MCF 10A (cell line): ENCODE results near the gene KRTAP4-9. TPM values are rescaled to one million over a fixed set of nuclear protein-coding genes. Genes with fewer than 3 reads are reported as not detected.
"Not testable (repeated sequence)": the region's sequence is repeated elsewhere in the genome, so short reads cannot be mapped to it uniquely, and the experiment has no call there.

Experiments used
- BruUV-seq: library from RNA; stranded (reverse); fragments of 400-500 nt; replicated peaks from 2 replicates; lab custom pipeline; 2021; lab: Mats Ljungman, UMichigan
- CTCF ChIA-PET: fragments of 300-600 bp; sonication (Branson Sonifier 250); formaldehyde crosslinking; extraction: SDS; loops from one replicate; lab custom pipeline; 2021; ENCODE audit warnings: antibody characterized with exemption, inconsistent platforms; lab: Yijun Ruan, JAX
- POLR2A ChIA-PET: fragments of 300-600, 350-650 bp; sonication (Branson Sonifier 250); formaldehyde crosslinking; extraction: SDS; loops from one replicate; lab custom pipeline; 2020; ENCODE audit warnings: antibody characterized with exemption, inconsistent platforms; lab: Yijun Ruan, JAX
- DNase-seq: peaks from one replicate; pipeline ENCODE4 v3.0.0-alpha.2; 2018; ENCODE audit not compliant: unreplicated experiment
- H3K27ac Mint-ChIP-seq: one replicate; pipeline ENCODE4 v1.8.0; 2022; ENCODE audit warnings: mild to moderate bottlenecking, low read depth, mixed read lengths; ENCODE audit not compliant: unreplicated experiment
- H3K27me3 Mint-ChIP-seq: one replicate; pipeline ENCODE4 v1.8.0; 2022; ENCODE audit warnings: mixed read lengths; ENCODE audit not compliant: insufficient read depth, unreplicated experiment
- H3K36me3 Mint-ChIP-seq: one replicate; pipeline ENCODE4 v1.8.0; 2022; ENCODE audit warnings: mild to moderate bottlenecking, moderate library complexity, mixed read lengths; ENCODE audit not compliant: insufficient read depth, unreplicated experiment
- H3K4me1 Mint-ChIP-seq: one replicate; pipeline ENCODE4 v1.8.0; 2022; ENCODE audit warnings: mixed read lengths; ENCODE audit not compliant: insufficient read depth, unreplicated experiment
- H3K4me3 Mint-ChIP-seq: one replicate; pipeline ENCODE4 v1.8.0; 2022; ENCODE audit warnings: mild to moderate bottlenecking, moderate library complexity, mixed read lengths; ENCODE audit not compliant: unreplicated experiment
- H3K9me3 Mint-ChIP-seq: one replicate; pipeline ENCODE4 v1.8.0; 2022; ENCODE audit warnings: mixed read lengths; ENCODE audit not compliant: unreplicated experiment
- intact Hi-C: fragments of 100-400 bp; cut with micrococcal nuclease; formaldehyde crosslinking; loops from 2 replicates; pipeline ENCODE4 v1.14.1; 2022
- total RNA-seq: library from RNA; stranded (reverse); gene quantifications from 2 replicates; pipeline ENCODE4 v1.2.3, GENCODE V29; 2022
- TF ChIP-seq, protein P1 (sequence below): fragments of 200-600 bp; IDR thresholded peaks from one replicate; pipeline ENCODE4 v1.8.0; 2022; ENCODE audit warnings: antibody characterized with exemption, mild to moderate bottlenecking; ENCODE audit not compliant: unreplicated experiment

KRTAP4-9 gene
- total RNA-seq, 1 experiment from 2014 or later = not detected

DNA sequence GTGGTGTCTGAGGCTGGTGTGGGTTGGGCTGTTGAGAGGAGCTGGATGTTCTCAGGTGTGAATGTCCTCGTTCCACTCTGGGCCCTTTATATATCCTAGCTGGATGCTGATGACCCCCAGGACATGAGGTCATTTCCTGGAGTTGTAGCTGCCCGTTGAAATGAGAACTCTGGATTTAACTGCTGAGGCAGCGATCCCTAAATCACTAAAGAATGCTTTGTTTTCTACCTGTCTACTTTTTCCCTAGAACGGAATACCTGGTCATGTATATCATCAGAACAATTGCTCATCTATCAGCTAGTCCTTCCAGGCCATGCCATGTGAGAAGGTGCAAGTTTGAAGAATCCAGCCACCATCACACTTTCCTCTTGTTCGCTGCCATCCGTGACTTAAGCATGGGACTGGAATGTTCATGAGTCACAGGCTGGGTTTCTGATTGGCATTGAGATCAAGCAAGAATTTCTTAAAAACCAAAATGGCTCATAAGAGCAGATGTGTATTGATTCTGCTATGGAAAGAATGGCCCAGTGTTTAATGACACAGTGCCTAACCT lies 45.1 kb upstream of the KRTAP4-9 start, which contains the start of gene KRTAP2-3:
TSS of gene KRTAP2-3 (minus strand) at position 63 of the 553 bp plus-strand sequence. CDS start 64 bp downstream, outside the sequence.
- Mint-ChIP-seq H3K27me3 (no peaks in the 10 kb centered on the region), H3K4me1 (peaks cover 25% of the 10 kb centered on the region), H3K27ac (peak within 1 kb of the TSS; percentile 32), H3K4me3 (no peak within 1 kb of the TSS), H3K9me3 (no peaks in the 10 kb centered on the region), H3K36me3 (no peaks in the 10 kb centered on the region)
- BruUV-seq = no TSS peak
- TF ChIP-seq, protein P1, sequence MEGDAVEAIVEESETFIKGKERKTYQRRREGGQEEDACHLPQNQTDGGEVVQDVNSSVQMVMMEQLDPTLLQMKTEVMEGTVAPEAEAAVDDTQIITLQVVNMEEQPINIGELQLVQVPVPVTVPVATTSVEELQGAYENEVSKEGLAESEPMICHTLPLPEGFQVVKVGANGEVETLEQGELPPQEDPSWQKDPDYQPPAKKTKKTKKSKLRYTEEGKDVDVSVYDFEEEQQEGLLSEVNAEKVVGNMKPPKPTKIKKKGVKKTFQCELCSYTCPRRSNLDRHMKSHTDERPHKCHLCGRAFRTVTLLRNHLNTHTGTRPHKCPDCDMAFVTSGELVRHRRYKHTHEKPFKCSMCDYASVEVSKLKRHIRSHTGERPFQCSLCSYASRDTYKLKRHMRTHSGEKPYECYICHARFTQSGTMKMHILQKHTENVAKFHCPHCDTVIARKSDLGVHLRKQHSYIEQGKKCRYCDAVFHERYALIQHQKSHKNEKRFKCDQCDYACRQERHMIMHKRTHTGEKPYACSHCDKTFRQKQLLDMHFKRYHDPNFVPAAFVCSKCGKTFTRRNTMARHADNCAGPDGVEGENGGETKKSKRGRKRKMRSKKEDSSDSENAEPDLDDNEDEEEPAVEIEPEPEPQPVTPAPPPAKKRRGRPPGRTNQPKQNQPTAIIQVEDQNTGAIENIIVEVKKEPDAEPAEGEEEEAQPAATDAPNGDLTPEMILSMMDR = no peak
- POLR2A ChIA-PET = interaction anchor here (1.5 kb wide), 1 partner anchor 14 kb away, joined by 3 read pairs; no protein-coding TSS in a partner anchor
- CTCF ChIA-PET = interaction anchor here (0.6 kb wide), 1 partner anchor 261 kb away, joined by 3 read pairs; no protein-coding TSS in a partner anchor
- intact Hi-C loops = loop anchor here (10.0 kb wide), 1 partner anchor 145 kb away; no protein-coding TSS in a partner anchor
- peak; percentile 62 for DNase-seq

- Mint-ChIP-seq H3K27ac (no peak overlapping the region), H3K36me3 (peaks cover 4% of the 10 kb centered on the region)
- CTCF ChIA-PET = no interaction called here
These were observed 43.2 kb upstream of the KRTAP4-9 start for GRCh38 chr17:41061964-41062363.

GRCh38 chr17:41063449-41063848 lies 41.7 kb upstream of the KRTAP4-9 start:
- POLR2A ChIA-PET = interaction anchor here (0.7 kb wide), 1 partner anchor 497 kb away, joined by 5 read pairs; no protein-coding TSS in a partner anchor
- Mint-ChIP-seq H3K27ac (no peak overlapping the region), H3K27me3 (no peaks in the 10 kb centered on the region), H3K36me3 (peaks cover 4% of the 10 kb centered on the region), H3K4me3 (no peak overlapping the region), H3K4me1 (peaks cover 33% of the 10 kb centered on the region), H3K9me3 (no peaks in the 10 kb centered on the region)
- no peak for DNase-seq
- CTCF ChIA-PET = no interaction called here
- TF ChIP-seq, protein P1 = no peak
- BruUV-seq = no TSS peak
- intact Hi-C loops = loop anchor here (10.0 kb wide), 1 partner anchor 149 kb away; no protein-coding TSS in a partner anchor

More at GRCh38 chr17:41061964-41062363, 43.2 kb upstream of the KRTAP4-9 start:
- no peak for DNase-seq
- Mint-ChIP-seq H3K9me3 (no peaks in the 10 kb centered on the region), H3K4me3 (no peak overlapping the region), H3K27me3 (no peaks in the 10 kb centered on the region), H3K4me1 (peaks cover 33% of the 10 kb centered on the region)
- TF ChIP-seq, protein P1 = no peak
- no TSS peak for BruUV-seq
- intact Hi-C loops = loop anchor here (10.0 kb wide), 1 partner anchor 147 kb away; no protein-coding TSS in a partner anchor
- POLR2A ChIA-PET = no interaction called here

DNA sequence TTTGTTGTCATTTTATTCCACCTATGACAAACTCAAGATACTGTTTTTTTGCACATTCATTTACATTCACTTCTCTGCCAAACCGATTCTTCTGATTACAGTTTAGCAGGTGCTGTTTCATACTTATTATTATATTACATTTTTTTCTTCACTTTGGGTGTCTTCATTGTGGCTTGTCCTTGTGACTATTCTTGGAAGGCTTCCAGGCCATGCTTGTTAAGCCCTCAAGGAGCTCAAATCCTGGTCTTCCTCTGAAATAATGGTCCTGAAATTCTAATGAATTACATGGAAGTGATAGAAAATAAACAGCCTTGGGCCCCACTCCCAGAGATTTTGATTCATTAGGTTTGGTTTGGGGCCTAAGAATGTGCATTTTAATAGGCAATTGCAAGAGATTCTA lies 40.9 kb upstream of the KRTAP4-9 start:
- H3K27ac Mint-ChIP-seq = no peak overlapping the region
- peaks cover 26% of the 10 kb centered on the region for H3K4me1 Mint-ChIP-seq
- H3K36me3 Mint-ChIP-seq = peaks cover 4% of the 10 kb centered on the region
- TF ChIP-seq, protein P1 = no peak
- ChIA-PET CTCF (no interaction called here), POLR2A (interaction anchor here (0.6 kb wide), 1 partner anchor 293 kb away, joined by 3 read pairs; no protein-coding TSS in a partner anchor)
- H3K27me3 Mint-ChIP-seq = no peaks in the 10 kb centered on the region
- H3K9me3 Mint-ChIP-seq = no peaks in the 10 kb centered on the region
- no peak overlapping the region for H3K4me3 Mint-ChIP-seq
- intact Hi-C loops = loop anchor here (10.0 kb wide), 1 partner anchor 150 kb away; no protein-coding TSS in a partner anchor
- BruUV-seq = no TSS peak
- no peak for DNase-seq

DNA sequence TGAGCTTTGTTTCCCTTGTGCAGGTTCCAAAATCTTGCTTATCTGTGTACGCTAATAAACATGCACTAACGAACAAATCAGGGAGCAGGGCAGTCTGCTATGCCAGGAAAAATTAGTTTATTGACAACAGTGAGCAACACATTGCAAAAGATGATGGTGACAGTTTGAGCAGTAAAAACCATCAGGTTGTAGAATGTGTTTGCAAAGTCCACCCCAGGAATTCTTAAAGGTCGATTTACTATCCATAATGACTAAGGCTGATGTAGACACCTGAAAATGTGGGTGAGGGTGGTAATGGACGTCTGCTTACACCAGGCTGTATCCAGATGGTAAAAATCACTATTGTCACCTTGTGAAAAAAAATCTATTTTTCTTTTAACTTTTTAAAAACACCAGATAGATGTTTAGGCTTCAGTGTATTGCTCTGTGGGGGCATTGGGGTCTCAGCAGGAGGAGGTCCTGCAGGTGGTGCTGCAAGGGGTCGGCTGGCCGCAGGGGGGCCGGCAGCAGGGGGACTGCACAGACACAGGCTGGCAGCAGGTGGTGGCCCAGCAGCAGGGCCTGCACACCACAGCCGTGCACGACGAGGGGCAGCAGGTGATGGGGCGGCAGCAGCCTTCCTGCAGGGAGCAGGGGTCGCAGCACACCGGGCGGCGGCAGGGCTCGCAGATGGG lies 40.0 kb upstream of the KRTAP4-9 start:
- intact Hi-C loops = loop anchor here (10.0 kb wide), 1 partner anchor 150 kb away; no protein-coding TSS in a partner anchor
- POLR2A ChIA-PET = not testable (repeated sequence)

More for the DNA sequence above, 40.0 kb upstream of the KRTAP4-9 start:
- H3K9me3 Mint-ChIP-seq, H3K27ac Mint-ChIP-seq, H3K27me3 Mint-ChIP-seq, DNase-seq, CTCF ChIA-PET, H3K4me3 Mint-ChIP-seq, BruUV-seq, H3K36me3 Mint-ChIP-seq: not testable (repeated sequence)
- H3K4me1 Mint-ChIP-seq = peaks cover 20% of the 10 kb centered on the region
